NCI-H226 (cell line): ENCODE results near the gene CDC25B.

Source experiments
- DNase-seq: peaks from one replicate; pipeline ENCODE4 v3.0.0-alpha.2; 2015

The CDC25B gene

GRCh38 chr20:3764659-3765058 lies 31.5 kb upstream of the CDC25B start:
- DNase-seq: no peak

- DNase-seq: no peak
Observed at GRCh38 chr20:3765171-3765882, 30.8 kb upstream of the CDC25B start.

- no peak for DNase-seq
Observed at GRCh38 chr20:3766422-3767109, 29.5 kb upstream of the CDC25B start.

GRCh38 chr20:3767110-3767426 lies 29.0 kb upstream of the CDC25B start:
- no peak for DNase-seq

GRCh38 chr20:3767427-3768341 lies 28.4 kb upstream of the CDC25B start, which contains the start of gene ADISSP:
Gene ADISSP, minus strand, starts transcription at chr20:3767753. Its CDS starts 7,653 bp downstream, at chr20:3760100.
- DNase-seq: peak; percentile 89

GRCh38 chr20:3768342-3769130 lies 27.6 kb upstream of the CDC25B start:
- DNase-seq: peak; percentile 46

- no peak for DNase-seq
Observed at GRCh38 chr20:3771552-3772058, 24.5 kb upstream of the CDC25B start.

GRCh38 chr20:3775457-3776108 lies 20.5 kb upstream of the CDC25B start:
- DNase-seq: no peak

GRCh38 chr20:3777381-3777715 lies 18.8 kb upstream of the CDC25B start:
- no peak for DNase-seq

- DNase-seq: no peak
Observed at GRCh38 chr20:3777716-3778629, 18.1 kb upstream of the CDC25B start.

GRCh38 chr20:3778976-3779375 lies 17.1 kb upstream of the CDC25B start:
- no peak for DNase-seq

- DNase-seq: peak; percentile 70
Observed at GRCh38 chr20:3781153-3781910, 14.8 kb upstream of the CDC25B start, which contains the start of gene SPEF1. Gene SPEF1, minus strand, starts transcription at chr20:3781448. Its CDS starts 161 bp downstream, at chr20:3781287.

GRCh38 chr20:3782597-3782996 lies 13.5 kb upstream of the CDC25B start:
- no peak for DNase-seq

GRCh38 chr20:3783068-3783489 lies 13.0 kb upstream of the CDC25B start:
- no peak for DNase-seq

- DNase-seq: no peak
Observed at GRCh38 chr20:3783511-3784195, 12.5 kb upstream of the CDC25B start.

- no peak for DNase-seq
Observed at GRCh38 chr20:3784216-3784853, 11.8 kb upstream of the CDC25B start.

GRCh38 chr20:3784863-3785239 lies 11.3 kb upstream of the CDC25B start:
- no peak for DNase-seq

- DNase-seq: no peak
Observed at GRCh38 chr20:3785240-3786125, 10.6 kb upstream of the CDC25B start.
